Astrocyte (in vitro differentiated cells and primary cell): ENCODE data around the gene ICE1. TPM values are rescaled to one million over a fixed set of nuclear protein-coding genes. Genes with fewer than 3 reads are reported as not detected.

Experiments used
- DNase-seq: peaks from one replicate; pipeline ENCODE4 v3.0.0-alpha.2; 2010; ENCODE audit warnings: low read depth
- FAIRE-seq: peaks from 2 replicates; lab custom pipeline; 2011; peaks lifted over from hg19 to GRCh38; lab: Jason Lieb, UNC
- H2AFZ ChIP-seq: 2 replicates; pipeline ENCODE4 v1.6.0; 2012; ENCODE audit warnings: low read depth, low read length, inconsistent platforms
- H3K27ac ChIP-seq: 2 replicates; pipeline ENCODE4 v1.5.1; 2011; ENCODE audit warnings: low read depth, low read length, inconsistent platforms
- H3K27me3 ChIP-seq: 2 replicates; pipeline ENCODE4 v1.6.0; 2011; ENCODE audit warnings: low read length, inconsistent platforms; ENCODE audit not compliant: insufficient read depth
- H3K36me3 ChIP-seq: 2 replicates; pipeline ENCODE4 v1.5.1; 2011; ENCODE audit warnings: low read length, inconsistent platforms; ENCODE audit not compliant: insufficient read depth
- H3K4me1 ChIP-seq: 2 replicates; pipeline ENCODE4 v1.5.1; 2011; ENCODE audit warnings: low read length, inconsistent platforms; ENCODE audit not compliant: insufficient read depth
- H3K4me2 ChIP-seq: 2 replicates; pipeline ENCODE4 v1.6.0; 2012; ENCODE audit warnings: low read length, inconsistent platforms
- H3K4me3 ChIP-seq: 2 replicates; pipeline ENCODE4 v1.5.1; 2011; ENCODE audit warnings: low read depth, mild to moderate bottlenecking, low read length, inconsistent platforms; ENCODE audit not compliant: insufficient read depth
- H3K79me2 ChIP-seq: 2 replicates; pipeline ENCODE4 v1.6.0; 2012; ENCODE audit warnings: mild to moderate bottlenecking, low read length, inconsistent platforms; ENCODE audit not compliant: insufficient read depth
- H3K9ac ChIP-seq: 2 replicates; pipeline ENCODE4 v1.6.0; 2012; ENCODE audit warnings: mild to moderate bottlenecking, low read length, inconsistent platforms
- H3K9me3 ChIP-seq: 2 replicates; pipeline ENCODE4 v1.5.1; 2012; ENCODE audit warnings: low read depth, mild to moderate bottlenecking, low read length, inconsistent platforms; ENCODE audit not compliant: insufficient read depth
- H4K20me1 ChIP-seq: 2 replicates; pipeline ENCODE4 v1.6.0; 2012; ENCODE audit warnings: low read length, inconsistent platforms; ENCODE audit not compliant: insufficient read depth
- H3K27ac Mint-ChIP-seq: one replicate; pipeline ENCODE4 v1.8.0; 2021; ENCODE audit warnings: mild to moderate bottlenecking, mixed read lengths; ENCODE audit not compliant: unreplicated experiment
- H3K27me3 Mint-ChIP-seq: one replicate; pipeline ENCODE4 v1.8.0; 2021; ENCODE audit warnings: low read depth, mixed read lengths; ENCODE audit not compliant: unreplicated experiment
- H3K36me3 Mint-ChIP-seq: one replicate; pipeline ENCODE4 v1.8.0; 2021; ENCODE audit warnings: low read depth, mixed read lengths; ENCODE audit not compliant: unreplicated experiment
- H3K4me1 Mint-ChIP-seq: one replicate; pipeline ENCODE4 v1.8.0; 2021; ENCODE audit warnings: low read depth, mixed read lengths; ENCODE audit not compliant: unreplicated experiment
- H3K4me3 Mint-ChIP-seq: one replicate; pipeline ENCODE4 v1.8.0; 2021; ENCODE audit warnings: mild to moderate bottlenecking, moderate library complexity, mixed read lengths; ENCODE audit not compliant: unreplicated experiment
- H3K9me3 Mint-ChIP-seq: one replicate; pipeline ENCODE4 v1.8.0; 2021; ENCODE audit warnings: mild to moderate bottlenecking, mixed read lengths; ENCODE audit not compliant: unreplicated experiment
- EZH2 ChIP-seq: IDR thresholded peaks from 2 replicates; pipeline ENCODE4 v1.6.1; 2012; ENCODE audit warnings: mild to moderate bottlenecking, low read length, inconsistent platforms; ENCODE audit not compliant: insufficient read depth
- total RNA-seq: library from RNA; stranded (reverse); gene quantifications from 2 replicates; pipeline ENCODE4 v1.2.1, GENCODE V29; 2021
- TF ChIP-seq, protein P1 (sequence below): IDR thresholded peaks from 2 replicates; pipeline ENCODE4 v1.5.1; 2011; ENCODE audit warnings: low read depth, mild to moderate bottlenecking, inconsistent platforms, low read length, moderate library complexity; ENCODE audit not compliant: insufficient read depth

ICE1 gene
- total RNA-seq, 1 donor from 2014 or later = 40.3 TPM

DNA sequence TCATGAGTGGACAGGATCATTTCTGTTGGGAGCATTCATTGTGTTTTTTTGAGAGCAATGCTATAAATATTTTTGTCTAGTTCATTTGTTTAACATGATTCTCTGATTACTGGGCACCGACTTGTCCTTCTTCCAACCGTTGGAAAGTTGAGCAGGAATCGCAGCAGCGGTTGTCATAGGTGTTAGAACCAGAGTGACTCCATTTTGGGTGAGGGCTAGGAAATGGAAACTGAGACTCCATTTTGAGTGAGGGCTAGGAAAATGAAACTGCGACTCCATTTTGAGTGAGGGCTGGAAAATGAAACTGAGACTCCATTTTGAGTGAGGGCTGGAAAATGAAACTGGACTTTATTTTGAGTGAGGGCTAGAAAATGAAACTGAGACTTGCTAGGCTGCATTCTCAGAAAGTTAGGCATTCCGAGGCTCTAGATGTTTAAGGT, 100.6 kb downstream of the ICE1 start:
- Histone ChIP-seq H3K9me3 (no peaks in the 10 kb centered on the region), H3K79me2 (no peaks in the 10 kb centered on the region), H3K27me3 (no peaks in the 10 kb centered on the region), H3K4me1 (no peaks in the 10 kb centered on the region), H4K20me1 (no peaks in the 10 kb centered on the region), H2AFZ (no peak overlapping the region), H3K9ac (no peak overlapping the region), H3K27ac (no peak overlapping the region), H3K4me3 (no peak overlapping the region), H3K4me2 (no peak overlapping the region), H3K36me3 (no peaks in the 10 kb centered on the region)
- H3K9me3 Mint-ChIP-seq = peaks cover 6% of the 10 kb centered on the region
- peak overlapping the region; percentile 37 for H3K27ac Mint-ChIP-seq
- H3K36me3 Mint-ChIP-seq = no peaks in the 10 kb centered on the region
- no peaks in the 10 kb centered on the region for H3K4me1 Mint-ChIP-seq
- TF ChIP-seq, protein P1, sequence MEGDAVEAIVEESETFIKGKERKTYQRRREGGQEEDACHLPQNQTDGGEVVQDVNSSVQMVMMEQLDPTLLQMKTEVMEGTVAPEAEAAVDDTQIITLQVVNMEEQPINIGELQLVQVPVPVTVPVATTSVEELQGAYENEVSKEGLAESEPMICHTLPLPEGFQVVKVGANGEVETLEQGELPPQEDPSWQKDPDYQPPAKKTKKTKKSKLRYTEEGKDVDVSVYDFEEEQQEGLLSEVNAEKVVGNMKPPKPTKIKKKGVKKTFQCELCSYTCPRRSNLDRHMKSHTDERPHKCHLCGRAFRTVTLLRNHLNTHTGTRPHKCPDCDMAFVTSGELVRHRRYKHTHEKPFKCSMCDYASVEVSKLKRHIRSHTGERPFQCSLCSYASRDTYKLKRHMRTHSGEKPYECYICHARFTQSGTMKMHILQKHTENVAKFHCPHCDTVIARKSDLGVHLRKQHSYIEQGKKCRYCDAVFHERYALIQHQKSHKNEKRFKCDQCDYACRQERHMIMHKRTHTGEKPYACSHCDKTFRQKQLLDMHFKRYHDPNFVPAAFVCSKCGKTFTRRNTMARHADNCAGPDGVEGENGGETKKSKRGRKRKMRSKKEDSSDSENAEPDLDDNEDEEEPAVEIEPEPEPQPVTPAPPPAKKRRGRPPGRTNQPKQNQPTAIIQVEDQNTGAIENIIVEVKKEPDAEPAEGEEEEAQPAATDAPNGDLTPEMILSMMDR = no peak
- no peak for TF ChIP-seq EZH2
- H3K27me3 Mint-ChIP-seq = no peaks in the 10 kb centered on the region
- DNase-seq (no peak), FAIRE-seq (no peak)
- no peak overlapping the region for H3K4me3 Mint-ChIP-seq

DNA sequence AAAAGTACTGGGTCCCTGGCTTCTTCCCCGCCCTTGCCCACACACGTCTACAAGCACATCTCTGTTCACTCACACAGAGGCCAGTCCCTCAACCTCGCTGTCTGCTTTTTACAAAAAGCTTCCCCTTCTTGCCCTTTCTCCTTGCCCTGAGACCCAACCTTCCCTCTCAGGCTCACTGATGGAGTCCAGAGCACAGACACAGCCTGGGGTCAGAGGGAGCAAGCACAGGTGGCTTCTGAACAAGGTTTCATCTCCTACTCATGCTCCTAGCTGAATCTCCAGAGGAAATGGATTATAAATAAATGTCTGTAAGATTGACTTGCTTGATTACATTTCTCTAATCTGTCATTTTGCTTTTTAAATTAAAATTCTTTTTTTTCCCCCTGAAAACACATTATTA, 101.8 kb downstream of the ICE1 start:
- Histone ChIP-seq H3K9ac (no peak overlapping the region), H3K36me3 (no peaks in the 10 kb centered on the region), H3K9me3 (no peaks in the 10 kb centered on the region), H3K4me1 (no peaks in the 10 kb centered on the region), H3K4me3 (no peak overlapping the region), H3K79me2 (no peaks in the 10 kb centered on the region), H3K4me2 (no peak overlapping the region), H2AFZ (no peak overlapping the region), H3K27me3 (no peaks in the 10 kb centered on the region), H4K20me1 (no peaks in the 10 kb centered on the region), H3K27ac (no peak overlapping the region)
- H3K36me3 Mint-ChIP-seq = no peaks in the 10 kb centered on the region
- DNase-seq = no peak
- H3K4me3 Mint-ChIP-seq = no peak overlapping the region
- no peak overlapping the region for H3K27ac Mint-ChIP-seq
- no peaks in the 10 kb centered on the region for H3K4me1 Mint-ChIP-seq
- no peak for FAIRE-seq
- TF ChIP-seq, protein P1 = no peak
- no peak for TF ChIP-seq EZH2
- no peaks in the 10 kb centered on the region for H3K27me3 Mint-ChIP-seq
- peaks cover 6% of the 10 kb centered on the region for H3K9me3 Mint-ChIP-seq

DNA sequence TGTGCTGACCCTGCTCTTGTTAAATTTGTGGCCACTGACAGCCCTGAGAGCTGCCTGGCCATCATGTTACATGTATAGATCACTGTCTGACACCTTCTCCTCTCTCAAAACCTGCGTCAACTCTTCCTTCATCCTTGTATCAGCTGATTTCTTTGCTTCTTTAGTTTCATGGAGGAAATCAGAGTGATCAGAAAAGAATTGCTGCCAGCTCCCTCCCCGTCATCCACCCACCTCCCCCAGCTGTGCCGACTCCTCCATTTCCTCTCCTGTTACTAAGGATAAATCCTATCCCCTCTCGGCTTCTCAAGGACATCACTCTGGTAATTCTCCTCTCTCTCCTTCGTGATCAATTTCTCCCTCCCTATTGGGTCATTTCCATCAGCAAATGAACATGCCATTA, 108.9 kb downstream of the ICE1 start:
- Histone ChIP-seq H2AFZ (no peak overlapping the region), H3K9ac (no peak overlapping the region), H3K9me3 (peaks cover 3% of the 10 kb centered on the region), H3K79me2 (no peaks in the 10 kb centered on the region), H3K27ac (no peak overlapping the region), H3K4me2 (no peak overlapping the region), H3K27me3 (no peaks in the 10 kb centered on the region), H4K20me1 (no peaks in the 10 kb centered on the region), H3K36me3 (no peaks in the 10 kb centered on the region), H3K4me3 (no peak overlapping the region), H3K4me1 (no peaks in the 10 kb centered on the region)
- Mint-ChIP-seq H3K36me3 (peaks cover 3% of the 10 kb centered on the region), H3K27ac (no peak overlapping the region), H3K27me3 (peaks cover 23% of the 10 kb centered on the region), H3K4me1 (no peaks in the 10 kb centered on the region), H3K9me3 (no peaks in the 10 kb centered on the region), H3K4me3 (no peak overlapping the region)
- no peak for TF ChIP-seq EZH2
- TF ChIP-seq, protein P1 = no peak
- no peak for FAIRE-seq
- no peak for DNase-seq
